NOMO-1 (cell line): ENCODE results near the gene PHACTR1.

ENCODE experiments used
- DNase-seq, 2 experiments: peaks; one replicate each; lab custom pipeline; 2025; ENCODE audit not compliant: unreplicated experiment in 2 of 2; lab: John Stamatoyannopoulos, UW

Gene PHACTR1

DNA sequence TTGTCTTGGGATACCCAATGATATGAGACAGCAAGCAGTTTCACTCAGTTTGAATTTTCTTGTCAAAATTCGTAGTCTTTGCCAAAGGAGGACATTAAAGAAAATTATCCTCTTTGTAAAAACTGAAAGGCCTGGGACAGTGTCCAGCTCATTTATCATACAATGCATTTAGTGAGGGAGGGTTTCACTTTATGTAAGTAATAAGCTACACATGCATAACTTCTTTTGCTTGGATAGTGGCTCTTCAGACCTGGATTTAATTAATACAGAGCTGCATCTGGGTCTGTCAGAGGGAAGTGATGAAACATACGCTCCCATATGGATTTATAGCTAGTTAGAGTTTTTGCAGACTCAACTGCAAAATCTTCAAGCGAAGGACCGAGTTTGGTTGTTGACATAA is 175.6 kb downstream of the PHACTR1 start:
- no peak for DNase-seq

DNA sequence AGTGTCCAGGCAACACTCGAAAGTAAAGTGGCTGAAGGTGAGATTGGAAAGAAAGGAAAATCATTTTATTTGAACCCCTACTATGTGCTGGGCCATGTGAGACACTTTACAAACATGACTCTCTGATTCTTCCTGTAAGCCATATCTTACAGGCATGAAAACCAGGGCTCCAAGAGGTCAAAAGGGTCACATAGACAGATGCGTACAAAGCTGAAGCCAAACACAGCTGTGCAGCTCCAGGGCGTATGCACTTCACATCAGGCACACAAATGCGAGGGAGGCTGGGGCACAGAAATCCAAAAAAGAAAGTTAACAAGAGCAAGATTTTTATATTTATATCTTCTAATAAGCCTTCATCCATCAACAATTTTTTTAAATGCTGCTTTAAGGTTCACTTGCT is 176.5 kb downstream of the PHACTR1 start:
- no peak for DNase-seq

DNA sequence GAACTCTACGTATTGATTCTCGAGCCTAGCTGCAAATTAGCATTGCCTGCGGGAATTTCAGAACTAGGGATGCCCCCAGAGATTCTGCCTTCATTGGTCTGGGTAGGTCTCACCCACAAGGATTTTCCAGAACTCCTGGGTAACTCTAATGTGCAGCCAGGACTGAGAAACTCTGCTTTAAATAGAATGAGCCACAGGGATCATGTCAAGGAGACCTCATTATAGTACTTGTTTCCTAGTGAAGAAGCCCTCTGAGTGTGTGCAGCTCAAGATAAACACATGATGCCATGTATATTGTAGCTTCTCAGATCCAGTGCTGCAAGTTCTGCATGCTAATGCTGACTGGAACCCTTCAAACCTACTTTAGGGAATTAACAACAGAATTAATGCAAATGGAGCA is 179.2 kb downstream of the PHACTR1 start:
- no peak for DNase-seq

DNA sequence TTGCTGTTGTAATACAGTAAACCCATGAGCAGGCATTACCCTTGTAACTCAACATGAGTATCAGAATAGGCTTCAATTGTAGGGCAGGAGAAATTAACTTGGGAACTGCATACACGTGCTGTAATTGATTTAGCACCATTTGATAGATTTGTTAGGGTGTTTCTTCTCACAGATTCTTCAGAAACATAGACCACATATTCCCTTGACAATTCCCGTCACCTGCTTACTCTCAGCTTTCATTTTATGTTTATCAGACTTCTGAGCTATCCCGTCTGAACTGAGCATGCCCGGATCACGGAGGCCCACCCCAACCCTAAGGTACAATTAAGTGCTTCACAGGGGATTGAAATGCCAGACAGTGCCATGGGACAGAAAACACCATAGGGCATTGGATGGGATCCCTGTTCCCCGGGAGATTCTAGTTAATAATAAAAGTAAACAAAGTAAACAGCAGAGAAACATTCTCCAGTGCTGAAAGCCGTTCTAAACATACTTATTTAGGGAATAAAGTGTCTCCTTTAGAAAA is 179.7 kb downstream of the PHACTR1 start:
- no peak for DNase-seq

GRCh38 chr6:12898603-12899002 is 182.0 kb downstream of the PHACTR1 start:
- DNase-seq, result no peak

DNA sequence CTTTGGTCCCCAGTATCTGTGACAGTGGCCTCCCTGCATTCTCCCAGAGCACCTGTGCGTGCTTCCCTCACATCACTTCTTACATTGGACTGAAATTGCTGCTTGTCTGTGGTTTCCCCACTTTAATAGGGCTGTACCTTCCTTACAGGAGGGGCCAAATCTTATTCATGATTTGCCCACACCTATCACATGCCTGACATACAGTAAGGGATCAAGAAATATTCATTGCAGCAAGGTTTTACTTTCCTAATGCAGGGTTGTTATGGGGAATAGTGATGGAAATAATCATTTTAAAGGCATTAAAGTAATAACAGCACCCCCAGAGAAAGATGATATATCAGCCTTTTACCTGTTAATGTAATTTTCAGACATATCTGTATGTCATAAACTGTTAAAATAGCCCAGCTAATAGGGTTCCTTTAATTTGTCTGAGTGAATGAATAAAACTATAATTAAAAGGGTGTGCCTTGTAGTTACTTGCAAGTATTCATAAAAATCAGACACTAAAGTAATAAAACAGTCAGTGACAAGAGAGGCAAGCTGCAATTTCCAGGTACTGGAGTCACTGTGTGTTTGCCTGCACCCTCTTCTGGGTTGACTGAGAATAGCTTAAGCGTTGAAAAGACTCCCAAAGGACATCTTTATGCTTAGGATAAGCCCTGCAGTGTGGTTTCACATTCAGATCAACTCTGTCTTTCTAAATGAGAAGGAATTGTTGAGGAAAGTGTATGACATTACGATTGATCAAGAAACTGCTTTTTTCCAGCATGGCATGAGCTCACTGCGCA is 182.7 kb downstream of the PHACTR1 start:
- no peak for DNase-seq

GRCh38 chr6:12903246-12903645 is 186.7 kb downstream of the PHACTR1 start:
- peak; percentile 66 to 94 for DNase-seq

DNA sequence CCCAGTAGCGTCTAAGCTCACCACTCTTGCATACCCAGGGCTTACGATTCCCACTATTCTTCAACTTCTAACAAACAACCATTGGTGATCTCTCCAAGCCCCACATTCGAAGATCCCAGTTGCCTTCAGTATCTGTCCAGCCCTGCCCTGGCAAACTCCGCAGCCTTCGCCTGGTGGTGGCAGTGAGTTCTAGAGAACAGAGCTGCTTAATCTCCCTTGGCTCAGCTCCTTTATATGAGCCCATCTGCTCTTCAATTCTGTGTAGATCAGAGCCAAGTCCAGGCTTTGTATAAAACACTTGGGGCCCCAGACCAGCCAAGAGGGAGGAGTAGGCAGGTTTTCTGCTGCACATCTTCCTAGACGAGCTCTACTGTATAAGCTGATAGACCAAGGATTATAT is 193.3 kb downstream of the PHACTR1 start:
- DNase-seq, result no peak

DNA sequence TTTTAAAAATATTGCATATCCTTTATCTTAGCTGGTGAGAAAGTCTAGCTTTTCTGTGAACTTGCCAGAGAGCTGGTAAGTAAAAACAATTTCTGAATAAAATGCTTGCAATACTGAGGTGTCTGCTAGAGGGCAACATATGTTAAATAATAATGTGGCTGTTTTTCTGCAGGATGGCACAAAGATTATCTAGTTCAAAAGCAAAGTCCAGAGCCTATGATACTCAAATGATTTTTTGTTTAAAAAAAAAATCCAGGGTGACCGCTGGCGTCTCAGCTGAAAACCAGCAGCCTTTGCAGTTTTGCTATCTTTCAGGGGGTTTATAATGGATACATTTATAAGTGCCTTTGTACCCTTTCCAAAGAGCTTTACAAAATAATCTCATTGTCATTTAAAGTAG is 194.9 kb downstream of the PHACTR1 start:
- DNase-seq, result peak; percentile 33 to 56

GRCh38 chr6:12913201-12913600 is 196.6 kb downstream of the PHACTR1 start:
- no peak for DNase-seq

- DNase-seq, result peak; percentile 13 to 77
Observed at GRCh38 chr6:12916006-12916405, 199.4 kb downstream of the PHACTR1 start.

- DNase-seq, result no peak
Observed at GRCh38 chr6:12916420-12917136, 200.0 kb downstream of the PHACTR1 start.

- DNase-seq, result no peak
Observed at GRCh38 chr6:12921467-12921866, 204.9 kb downstream of the PHACTR1 start.

DNA sequence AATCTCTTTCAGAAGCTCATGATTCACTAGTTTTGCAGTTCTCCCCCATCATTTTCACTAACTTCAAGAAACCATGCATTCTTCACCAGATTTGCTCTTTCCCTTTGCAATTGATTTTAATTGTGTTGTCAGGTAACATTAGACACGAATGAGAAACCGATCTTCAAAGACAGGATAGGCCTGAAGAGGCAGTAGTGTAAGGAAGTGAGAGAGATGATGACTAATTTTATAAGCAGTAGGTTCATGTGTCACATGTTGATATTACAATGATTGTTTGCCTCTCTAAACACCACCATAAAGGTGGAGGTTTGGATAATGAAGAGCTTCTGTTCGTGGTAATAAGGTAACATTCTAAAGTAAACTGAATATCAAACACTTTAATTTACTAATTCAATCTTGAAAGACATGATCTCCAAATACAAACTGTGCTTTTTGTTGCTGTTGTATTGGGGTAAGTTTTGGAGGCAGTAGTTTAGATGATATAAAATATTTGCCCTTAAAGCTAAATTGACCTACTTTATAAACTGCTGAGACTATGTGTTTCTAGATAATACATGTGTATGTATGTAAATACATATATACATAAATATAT is 207.2 kb downstream of the PHACTR1 start:
- DNase-seq, result no peak

GRCh38 chr6:12924911-12925310 is 208.3 kb downstream of the PHACTR1 start:
- DNase-seq, result no peak

DNA sequence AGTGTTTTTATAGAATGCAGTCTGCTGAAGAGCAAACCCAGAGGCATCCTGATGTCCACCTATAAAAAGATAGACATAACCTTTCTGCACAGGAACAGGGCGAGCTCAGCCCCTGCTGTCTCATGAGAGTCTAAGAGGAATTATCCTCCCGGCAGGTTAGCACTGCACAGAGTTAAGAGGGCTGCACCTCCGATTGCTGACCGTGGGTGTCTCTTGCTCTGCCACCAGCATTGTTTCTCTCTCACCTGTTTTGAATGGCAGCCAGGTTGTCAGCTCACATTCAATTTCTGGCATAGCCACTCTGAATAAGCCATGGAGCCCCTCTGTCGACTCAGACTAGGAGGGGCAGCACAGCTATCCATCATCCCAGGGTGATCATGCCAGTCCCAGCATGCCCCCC is 211.2 kb downstream of the PHACTR1 start:
- DNase-seq, result no peak

DNA sequence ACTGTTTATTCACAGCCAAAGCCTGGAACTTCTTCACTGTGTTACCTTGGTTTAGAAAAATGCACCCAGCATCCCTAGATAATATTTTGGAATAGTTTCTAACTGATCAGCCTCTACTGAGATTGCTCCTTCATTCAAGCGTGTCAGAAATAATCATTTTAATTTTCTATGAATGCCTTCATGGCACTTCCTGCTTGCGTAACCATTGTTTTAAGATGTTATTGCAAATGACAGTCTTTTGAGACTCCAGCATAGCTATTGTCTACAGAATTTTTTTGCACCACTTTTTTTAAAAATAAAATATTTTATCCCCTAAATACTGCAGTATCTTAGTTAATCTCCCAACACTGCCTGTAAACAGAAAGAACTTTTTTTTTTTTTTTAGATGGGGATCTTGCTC is 213.1 kb downstream of the PHACTR1 start:
- DNase-seq, result peak; percentile 25 to 34

- no peak for DNase-seq
Observed at GRCh38 chr6:12931639-12932038, 215.1 kb downstream of the PHACTR1 start.

DNA sequence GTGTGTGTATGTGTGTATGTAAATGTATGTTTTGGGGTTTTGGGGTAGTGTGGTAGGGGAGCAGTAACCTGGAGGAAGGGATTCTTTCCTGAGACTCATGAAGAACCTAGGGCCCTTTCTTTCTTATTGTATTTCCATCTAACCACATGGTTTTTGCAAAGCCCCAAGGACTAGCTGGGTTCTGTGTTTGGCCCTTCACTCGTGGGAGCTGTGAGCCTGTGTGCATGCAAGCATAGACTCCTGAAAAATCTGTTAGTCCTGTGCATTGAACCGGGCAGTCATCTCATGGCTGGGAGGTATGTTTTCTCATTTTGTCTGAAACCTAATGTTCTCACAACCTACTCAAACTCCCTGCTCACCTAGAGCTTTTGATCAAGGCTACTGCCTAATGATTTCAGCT is 219.1 kb downstream of the PHACTR1 start:
- DNase-seq, result no peak

- no peak for DNase-seq
Observed at GRCh38 chr6:12937971-12938370, 221.4 kb downstream of the PHACTR1 start.

- DNase-seq, result no peak
Observed at GRCh38 chr6:12939314-12939713, 222.7 kb downstream of the PHACTR1 start.

- no peak for DNase-seq
Observed at GRCh38 chr6:12941422-12941821, 224.9 kb downstream of the PHACTR1 start.
